GM12892 (cell line): Measurements from ENCODE around the gene URB1.

Experiments
- POLR2A ChIP-seq: IDR thresholded peaks from 2 replicates; pipeline ENCODE4 v1.6.1; 2011; ENCODE audit warnings: low read depth, low read length, control low read depth
- TAF1 ChIP-seq: IDR thresholded peaks from 2 replicates; pipeline ENCODE4 v1.6.1; 2011; ENCODE audit warnings: low read depth, mild to moderate bottlenecking, control low read depth, low read length, borderline replicate concordance

GRCh38 chr21:32414579-32415358, 22.0 kb upstream of the URB1 start:
- TF ChIP-seq POLR2A: no peak
- TF ChIP-seq TAF1: no peak
